Activated CD4-positive, CD25-positive, alpha-beta regulatory T cell (primary cell): ENCODE data around the gene NR1D2.

Source experiments
- DNase-seq, 4 experiments: peaks; one replicate each; lab custom pipeline; 2025; lab: John Stamatoyannopoulos, UW

The NR1D2 gene

DNA sequence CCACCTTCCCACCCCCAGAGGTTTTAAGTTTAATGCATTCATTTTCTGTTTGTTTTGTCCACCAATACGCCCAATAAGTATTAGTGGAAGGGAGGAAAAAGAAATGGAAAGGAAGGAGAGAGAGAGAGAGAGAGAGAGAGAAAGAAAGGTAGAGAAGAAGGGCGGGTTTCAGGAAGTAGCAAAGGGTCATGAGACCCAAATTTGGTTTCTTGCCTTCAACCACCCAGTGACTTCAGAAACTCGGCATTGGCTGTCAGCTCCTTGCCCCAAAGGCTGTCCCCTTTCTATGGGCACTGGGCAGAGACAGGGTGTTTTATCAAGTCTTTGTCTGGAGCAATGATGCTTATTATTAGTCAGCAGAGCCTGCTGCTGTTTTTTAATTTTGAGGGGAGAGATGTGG, 13.5 kb upstream of the NR1D2 start:
- DNase-seq: no peak

DNA sequence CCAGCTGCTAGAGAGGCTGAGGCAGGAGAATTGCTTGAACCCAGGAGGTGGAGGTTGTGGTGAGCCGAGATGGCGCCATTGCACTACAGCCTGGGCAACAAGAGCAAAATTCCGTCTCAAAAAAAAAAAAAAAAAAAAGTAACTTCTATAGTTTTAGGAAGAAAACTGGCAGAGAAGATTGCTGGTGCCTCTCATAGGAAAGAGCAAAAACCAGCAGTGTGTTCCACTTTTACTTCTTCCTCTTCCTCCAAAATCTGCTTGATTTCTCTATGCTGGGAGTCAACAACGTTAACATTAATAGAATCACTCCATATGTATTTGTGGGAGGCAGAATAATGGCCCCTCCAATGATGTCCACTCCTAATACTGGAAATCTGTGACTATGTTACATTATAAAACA, 12.5 kb upstream of the NR1D2 start:
- no peak for DNase-seq

DNA sequence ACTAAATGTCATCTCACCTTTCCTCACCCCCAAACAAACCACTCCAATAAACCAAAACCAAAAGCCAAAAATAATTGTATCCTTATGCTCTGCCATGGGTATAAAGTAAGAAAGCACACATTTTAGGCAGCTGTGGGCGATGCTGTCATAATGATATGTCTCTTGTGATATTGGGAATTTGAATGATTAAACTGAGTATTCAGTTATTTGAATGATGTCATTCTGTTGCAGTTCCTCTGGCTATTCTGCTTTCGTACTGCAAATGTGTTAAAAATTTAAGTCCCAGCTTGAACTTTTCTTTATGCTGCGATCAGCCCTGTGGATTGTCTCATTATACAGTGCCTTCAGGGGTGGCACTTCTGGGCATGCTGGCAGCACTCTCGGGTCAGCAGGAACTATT, 10.8 kb upstream of the NR1D2 start:
- DNase-seq: no peak

DNA sequence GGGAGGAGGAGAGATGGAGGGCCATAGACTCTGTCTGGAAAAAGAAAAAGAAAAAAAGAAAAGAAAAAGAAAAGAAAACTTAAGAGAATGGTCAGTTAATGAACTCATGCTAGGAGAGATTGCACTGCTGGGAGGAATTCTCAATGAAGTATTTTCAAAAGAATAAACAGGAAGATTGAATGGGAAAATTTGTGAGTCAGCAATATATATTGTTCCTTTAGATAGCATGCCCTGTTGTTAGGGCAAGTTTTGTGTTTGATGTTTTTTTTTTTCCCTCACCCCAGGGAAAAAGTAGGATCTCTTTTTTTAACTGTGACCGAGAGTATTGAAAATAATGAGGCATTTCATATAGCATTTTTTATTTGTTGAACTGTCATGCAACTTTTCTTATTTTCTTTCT, 7.8 kb upstream of the NR1D2 start:
- no peak for DNase-seq

DNA sequence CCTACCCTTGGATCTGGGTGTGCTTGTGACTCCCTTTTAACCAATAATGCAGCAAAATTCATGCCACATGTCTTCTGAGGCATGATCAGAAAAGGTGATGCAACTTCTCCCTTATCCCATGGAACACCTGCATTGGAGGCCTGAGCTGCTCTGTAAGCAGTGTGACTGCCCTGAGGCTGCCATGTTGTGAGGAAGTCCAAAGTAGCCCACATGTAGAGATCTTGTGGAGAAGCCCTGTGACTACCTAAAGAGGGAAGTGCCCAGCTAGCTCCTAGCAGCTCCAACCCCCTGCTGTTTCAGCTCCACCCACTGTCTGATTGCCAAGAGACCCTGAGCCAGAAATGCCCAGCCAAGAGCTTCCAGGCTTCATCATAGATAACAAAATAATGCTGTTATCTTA, 6.4 kb upstream of the NR1D2 start:
- DNase-seq: no peak

DNA sequence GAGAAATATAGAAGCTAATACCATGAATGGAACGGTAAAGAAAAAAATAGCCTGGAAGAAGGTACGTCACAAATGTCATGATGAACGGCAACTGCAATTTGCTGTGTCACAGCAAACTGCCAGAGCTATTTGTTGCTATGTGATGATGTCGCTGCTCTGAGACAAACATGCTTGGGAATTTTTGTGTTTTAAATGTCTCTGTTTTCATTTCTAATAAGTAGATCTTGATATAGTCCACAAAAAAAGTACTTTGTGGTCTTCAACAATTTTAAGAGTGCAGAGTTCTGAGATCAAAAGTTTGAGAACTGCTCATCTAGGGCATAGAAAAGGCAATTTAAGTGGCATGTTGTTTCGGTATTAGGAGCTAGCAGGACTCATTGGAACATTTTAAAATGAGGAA, 4.3 kb upstream of the NR1D2 start:
- DNase-seq: no peak

DNA sequence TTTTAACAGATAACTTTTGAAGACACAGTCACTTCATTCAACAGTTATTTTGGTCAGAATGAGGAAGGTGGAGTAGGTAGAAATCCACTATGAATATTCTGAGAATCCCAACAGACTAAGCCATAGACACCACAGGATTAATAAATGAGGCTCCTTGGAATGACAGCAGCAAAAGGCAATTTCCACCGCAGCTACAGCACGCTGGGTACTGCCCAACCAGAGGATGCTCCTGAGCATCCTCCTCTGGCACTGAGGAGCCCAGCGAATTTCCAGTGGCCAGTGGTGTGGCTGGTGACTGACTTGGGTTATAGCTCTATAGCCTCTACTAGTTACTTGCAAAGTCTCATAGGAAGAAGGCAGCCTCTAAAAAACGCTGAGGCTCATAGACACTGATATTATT, 3.6 kb upstream of the NR1D2 start:
- DNase-seq: no peak

DNA sequence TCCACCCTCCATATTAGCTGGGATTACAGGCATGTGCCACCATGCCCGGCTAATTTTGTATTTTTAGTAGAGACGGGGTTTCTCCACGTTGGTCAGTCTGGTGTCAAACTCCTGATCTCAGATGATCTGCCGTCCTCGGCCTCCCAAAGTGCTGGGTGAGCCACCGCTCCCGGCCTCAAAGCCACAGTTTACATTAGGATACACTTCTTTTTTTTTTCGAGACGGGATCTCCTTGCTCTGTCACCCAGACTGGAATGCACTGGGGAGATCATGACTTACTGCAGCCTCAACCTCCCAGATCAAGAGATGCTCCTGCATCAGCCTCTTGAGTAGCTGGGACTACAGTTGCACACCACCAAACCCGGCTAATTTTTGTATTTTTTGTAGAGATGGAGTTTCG, 2.5 kb upstream of the NR1D2 start:
- no peak for DNase-seq

DNA sequence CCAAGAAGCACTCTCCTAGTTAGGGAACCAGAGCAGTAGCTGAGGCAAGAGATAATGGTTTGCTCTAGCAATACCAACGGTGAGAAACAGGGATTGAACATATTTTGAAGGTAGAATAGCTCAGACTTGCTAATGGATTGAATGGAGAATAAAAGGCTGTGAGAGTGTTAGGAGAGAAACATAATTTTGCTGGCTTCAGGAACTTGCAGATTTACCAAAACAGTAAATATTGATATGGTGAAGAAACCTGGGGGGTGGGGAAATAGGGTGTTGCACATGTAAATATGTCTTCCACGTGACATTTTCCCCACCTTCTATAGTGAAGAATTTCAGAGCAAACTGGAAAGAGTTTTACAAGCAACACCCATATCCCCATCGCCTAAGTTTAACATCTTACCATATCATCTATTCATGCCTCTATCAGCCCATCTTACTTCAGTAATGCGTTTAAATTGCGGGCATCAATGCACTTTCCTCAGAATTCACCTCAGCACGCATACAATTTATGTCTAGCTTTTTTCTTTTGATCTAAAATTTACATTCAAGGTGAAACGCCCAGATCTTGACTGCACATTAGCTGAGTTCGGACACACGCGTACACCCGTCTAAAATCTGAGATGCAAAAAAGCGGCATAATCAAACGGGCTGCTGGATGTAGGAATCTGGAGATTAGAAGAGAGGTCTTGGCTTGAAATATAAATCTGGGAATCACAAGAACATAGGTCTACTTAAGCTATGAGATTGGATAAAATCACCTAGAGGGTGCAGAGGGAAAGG, 891 bp upstream of the NR1D2 start:
- no peak for DNase-seq

DNA sequence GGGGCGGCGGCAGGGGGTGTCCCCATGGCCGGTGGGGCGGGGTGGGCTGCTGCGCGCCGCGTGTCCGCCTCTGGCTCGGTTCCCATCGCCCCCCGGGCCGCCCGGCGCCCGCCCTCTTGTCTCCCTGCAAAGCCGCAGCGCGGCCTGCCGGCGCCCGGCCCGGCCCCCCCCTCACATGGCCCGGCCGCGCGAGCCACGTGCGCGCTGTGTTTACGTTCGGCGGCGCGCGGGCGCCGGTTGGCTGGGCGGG, 502 bp downstream of the NR1D2 start:
- no peak for DNase-seq

DNA sequence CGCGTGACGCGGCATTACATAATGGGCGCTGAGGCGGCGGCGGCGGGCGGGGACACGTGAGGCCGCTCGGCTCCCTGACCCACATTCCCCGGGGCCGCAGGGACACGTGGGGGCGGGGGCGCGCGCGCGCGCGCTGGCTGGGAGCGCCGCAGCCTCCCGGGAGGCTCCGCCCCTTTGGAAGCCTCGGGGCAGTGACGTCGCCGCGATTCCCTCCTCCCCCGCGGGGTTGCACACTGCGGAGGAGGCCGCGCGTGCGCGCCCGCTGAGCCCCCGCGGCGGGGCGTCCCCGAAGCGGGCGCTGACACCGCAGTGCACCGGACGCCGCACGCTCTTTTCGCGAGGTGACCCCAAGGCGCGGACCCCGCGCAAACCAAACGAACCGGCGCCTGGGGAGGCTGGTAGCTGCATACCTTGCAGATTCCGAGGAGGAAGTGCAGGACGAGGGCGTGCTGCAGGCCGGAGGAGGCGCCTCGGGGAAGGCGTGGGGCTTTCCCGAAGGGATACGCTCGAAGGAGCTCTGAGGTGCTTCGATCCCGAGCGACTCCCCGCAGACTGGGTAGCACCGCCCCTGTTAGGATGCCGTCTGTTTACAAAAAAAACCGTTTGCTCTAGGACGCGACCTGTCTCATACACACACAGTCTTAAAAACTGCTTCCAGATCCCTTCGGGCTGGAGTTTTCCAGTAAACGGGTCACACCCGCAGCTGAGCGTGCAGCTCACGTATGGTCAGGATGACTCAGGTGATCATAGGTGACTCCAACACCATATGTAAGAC, 1.0 kb downstream of the NR1D2 start:
- DNase-seq: peak; percentile 93 to 98 (median 98)

DNA sequence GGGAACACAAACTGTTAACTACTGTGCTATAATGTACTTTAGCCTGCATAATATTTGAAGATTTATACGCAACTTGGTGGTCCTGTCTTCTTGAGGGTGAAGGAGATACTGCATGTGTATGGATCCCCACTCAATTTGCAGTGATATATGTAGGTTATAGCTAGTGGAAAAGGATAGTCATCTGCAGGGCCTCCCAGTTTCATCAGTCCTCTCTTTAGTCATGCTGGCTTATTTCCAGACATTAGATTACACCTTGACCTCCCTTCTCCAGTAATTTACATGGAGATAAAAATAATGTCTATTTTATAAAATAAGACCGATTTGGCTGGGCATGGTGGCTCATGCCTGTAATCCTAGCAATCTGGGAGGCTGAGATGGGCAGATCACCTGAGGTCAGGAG, 3.7 kb downstream of the NR1D2 start:
- no peak for DNase-seq

DNA sequence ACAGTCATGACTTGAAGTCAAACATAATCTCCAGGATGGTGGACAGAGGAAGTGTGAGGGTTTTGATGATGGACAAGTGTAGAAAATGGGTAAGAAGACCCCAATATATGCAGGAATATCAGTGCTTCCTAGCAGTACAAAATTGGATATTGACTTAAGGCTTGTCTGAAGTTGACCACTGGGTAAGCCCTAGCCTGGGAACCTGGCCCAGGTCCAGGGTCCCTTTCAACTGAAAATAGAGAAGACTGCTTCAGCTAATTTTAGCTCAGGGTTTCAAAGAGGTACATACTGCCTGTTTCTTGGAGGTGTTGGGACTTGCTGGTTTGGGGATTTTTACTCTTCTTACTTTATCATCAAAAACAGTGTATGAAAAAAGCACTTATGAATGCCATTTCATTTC, 4.7 kb downstream of the NR1D2 start:
- no peak for DNase-seq

DNA sequence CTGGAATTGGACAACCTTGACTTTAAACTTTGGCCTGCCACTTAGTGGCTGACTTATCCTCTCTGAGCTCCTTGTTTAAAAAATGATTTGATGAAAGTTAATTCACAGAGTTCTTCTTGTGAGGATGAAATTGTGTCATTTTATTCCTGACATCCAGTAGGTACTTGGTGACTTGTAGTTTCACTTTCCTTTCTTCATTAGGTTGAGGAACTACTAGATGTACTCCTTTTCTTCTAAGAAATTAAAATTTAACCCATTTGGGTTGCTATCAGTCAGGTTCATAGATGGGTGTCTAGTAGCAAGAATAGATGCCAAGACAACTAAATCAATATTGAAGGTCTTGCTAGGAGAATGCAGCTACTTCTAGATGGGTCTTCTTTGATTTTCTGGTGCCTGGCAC, 5.2 kb downstream of the NR1D2 start:
- no peak for DNase-seq

DNA sequence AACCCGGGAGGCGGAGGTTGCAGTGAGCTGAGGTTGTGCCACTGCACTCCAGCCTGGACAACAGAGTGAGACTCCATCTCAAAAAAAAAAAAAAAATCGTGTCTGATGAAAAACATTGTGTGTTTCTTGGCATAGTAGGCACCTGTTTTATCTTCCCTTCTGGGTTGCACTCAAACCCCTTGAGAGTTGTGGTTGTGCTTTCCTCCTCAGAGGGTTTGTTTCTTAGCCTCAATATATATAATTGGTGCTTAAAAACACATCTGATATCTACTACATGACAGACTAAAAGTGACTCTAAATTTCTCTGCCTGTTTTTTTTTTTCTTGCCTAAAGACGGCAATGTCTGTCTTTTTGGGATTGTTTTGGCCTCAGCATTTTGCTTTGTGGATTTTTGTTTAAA, 7.6 kb downstream of the NR1D2 start:
- DNase-seq: no peak

DNA sequence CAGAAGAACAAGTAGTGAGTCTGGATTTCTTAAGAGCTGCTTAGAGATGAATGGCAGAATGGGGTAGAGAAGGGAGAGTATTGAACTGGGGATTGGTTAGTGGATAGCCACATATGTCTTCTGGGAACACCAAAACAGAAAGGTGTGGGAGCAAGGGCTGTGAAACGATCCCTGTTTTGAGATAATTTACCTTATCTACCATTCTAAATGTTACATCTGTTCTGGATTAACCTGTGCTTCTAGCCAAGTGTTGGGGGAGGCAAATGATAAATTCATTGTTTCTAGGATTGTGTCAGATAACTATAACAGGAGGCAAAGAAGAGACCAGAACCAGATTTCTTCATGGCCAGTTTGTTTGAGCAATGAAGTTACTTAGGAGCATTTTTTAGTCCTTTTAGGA, 8.4 kb downstream of the NR1D2 start:
- no peak for DNase-seq

DNA sequence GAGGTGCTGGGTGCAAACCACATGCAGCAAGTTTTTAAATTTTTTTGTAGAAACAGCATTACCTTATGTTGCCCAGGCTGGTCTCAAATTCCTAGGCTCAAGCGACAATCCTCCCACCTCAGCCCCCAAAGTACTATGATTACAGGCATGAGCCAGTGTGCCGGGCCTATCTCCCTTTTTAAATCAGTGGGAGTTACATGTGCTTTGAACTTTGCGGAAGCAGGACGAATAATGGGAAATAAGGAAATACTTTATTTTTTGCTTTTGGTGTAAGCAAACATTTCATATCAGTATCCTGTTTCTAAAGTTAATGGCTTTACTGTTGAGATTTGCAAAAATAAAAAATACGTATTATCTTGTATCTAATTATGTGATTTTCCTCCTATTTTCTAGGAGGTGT, 9.1 kb downstream of the NR1D2 start:
- no peak for DNase-seq

DNA sequence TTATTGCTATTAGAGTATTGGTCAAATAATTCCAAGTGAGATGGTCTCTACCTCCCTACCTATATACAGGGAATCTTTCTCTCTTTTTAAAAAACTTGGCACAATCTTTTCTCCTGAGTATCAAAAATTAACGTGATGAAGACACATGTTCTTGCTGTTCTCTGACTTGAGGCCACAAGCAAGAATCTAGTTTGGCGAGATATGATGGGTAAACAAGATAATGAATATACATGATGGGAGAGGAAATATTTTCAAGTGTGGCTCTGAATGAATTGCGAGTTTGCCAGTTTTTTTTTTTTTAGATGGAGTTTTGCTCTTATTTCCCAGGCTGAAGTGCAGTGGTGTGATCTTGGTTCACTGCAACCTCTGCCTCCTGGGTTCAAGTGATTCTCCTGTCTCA, 11.6 kb downstream of the NR1D2 start:
- no peak for DNase-seq

DNA sequence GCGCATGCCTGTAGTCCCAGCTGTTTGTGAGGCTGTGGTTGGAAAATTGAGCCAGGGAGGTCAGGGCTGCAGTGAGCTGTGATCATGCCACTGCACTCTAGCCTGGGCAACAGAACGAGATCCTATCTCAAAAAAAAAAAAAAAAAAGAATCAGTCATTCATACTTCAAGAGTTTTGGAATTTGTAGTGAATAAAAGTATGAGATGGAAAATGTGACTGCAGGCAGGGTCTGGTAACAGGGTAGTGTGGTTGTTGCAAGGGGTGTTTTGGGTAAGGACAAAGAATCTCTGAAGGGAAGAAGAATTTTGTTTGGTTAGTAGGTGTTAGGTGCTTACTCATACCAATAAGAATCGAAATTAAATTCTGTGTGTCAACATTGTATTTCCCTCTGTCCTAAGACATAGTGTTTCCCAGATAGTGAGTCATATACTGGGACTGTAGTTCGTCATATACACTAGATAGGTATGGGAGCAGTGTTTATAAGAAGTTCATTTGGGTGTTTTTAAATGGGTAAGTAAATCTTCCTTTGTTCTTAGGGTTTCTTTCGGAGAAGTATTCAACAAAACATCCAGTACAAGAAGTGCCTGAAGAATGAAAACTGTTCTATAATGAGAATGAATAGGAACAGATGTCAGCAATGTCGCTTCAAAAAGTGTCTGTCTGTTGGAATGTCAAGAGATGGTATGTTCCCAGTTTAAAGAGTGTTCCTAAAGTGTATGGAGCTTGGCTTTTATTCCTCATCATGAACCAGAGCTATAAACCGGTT, 14.2 kb downstream of the NR1D2 start:
- DNase-seq: no peak

DNA sequence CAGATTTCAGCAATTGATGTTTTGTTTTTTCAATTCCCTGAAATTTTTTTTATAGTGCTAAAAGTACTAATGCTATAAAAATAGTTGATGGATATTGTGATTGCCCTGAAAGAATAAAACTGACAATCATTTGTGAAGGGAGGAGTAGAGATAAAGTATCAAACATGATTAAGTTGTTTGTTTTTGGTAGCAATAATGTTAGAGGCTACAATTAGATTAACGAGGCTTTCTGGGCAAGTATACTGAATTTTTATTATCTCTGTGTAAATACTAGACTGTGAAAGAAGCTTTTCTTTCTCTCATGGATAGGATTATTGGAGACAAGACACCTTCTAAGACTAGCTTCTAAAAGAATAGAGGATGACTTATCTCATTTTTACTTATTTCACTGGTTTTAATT, 15.6 kb downstream of the NR1D2 start:
- no peak for DNase-seq

DNA sequence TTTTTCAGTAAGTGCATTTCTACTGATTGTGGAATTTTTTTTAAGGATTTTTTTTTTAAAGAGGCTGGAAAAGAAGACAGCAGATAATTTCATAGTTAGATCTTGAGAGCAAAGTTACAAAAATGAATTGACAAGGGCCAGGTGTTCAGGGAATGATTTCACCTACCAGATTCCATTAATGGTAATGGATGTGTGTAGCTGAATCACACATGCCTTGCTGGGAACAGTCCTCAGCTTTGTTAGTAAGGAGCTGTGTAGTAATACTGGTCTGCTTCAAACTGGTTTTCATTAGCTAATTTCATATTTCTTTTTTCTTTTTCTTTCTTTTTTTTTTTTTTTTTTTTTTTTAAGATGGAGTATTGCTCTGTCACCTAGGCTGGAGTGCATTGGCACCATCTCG, 16.0 kb downstream of the NR1D2 start:
- DNase-seq: no peak

DNA sequence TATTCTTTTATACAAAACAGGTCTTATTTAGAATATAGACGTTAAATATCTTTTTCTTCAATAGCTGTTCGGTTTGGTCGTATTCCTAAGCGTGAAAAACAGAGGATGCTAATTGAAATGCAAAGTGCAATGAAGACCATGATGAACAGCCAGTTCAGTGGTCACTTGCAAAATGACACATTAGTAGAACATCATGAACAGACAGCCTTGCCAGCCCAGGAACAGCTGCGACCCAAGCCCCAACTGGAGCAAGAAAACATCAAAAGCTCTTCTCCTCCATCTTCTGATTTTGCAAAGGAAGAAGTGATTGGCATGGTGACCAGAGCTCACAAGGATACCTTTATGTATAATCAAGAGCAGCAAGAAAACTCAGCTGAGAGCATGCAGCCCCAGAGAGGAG, 16.8 kb downstream of the NR1D2 start:
- no peak for DNase-seq

DNA sequence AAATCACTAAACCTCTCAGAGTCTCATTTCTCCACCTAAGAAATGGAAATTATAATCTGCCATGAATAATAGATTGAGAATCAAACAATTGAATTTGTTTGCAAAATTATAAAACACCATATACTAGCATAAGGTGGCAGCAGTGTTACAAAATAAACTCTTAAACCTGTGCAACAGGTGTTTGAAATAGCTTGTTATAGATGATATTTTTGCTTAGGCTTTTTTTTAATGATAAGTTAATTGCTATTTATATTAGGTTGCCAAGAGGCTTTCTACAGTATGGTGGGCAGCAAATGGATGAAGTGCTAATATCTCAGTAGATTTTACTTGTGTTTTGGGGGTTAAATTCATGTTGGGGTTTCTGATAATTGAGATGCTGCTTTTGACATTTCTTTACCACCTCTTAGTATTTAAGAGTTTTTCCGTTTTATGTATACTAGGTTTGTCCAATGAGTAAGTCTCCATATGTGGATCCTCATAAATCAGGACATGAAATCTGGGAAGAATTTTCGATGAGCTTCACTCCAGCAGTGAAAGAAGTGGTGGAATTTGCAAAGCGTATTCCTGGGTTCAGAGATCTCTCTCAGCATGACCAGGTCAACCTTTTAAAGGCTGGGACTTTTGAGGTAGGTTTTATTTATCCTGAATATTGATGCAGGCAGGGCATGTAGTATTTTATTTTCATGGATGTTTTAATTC, 19.6 kb downstream of the NR1D2 start:
- no peak for DNase-seq
